22Rv1 (cell line): ENCODE measurements around the gene BRAF.
"Not testable (repeated sequence)": the region's sequence is repeated elsewhere in the genome, so short reads cannot be mapped to it uniquely, and the experiment has no call there.

Experiments
- ZFX ChIP-seq: fragments of 450-650 bp; IDR thresholded peaks from 2 replicates; pipeline ENCODE4 v1.6.1; 2017; ENCODE audit warnings: antibody characterized with exemption, borderline replicate concordance
- TF ChIP-seq, protein P1 (sequence below): fragments of 450-650 bp; IDR thresholded peaks from 2 replicates; pipeline ENCODE4 v1.5.1; 2017; ENCODE audit warnings: mild to moderate bottlenecking

DNA sequence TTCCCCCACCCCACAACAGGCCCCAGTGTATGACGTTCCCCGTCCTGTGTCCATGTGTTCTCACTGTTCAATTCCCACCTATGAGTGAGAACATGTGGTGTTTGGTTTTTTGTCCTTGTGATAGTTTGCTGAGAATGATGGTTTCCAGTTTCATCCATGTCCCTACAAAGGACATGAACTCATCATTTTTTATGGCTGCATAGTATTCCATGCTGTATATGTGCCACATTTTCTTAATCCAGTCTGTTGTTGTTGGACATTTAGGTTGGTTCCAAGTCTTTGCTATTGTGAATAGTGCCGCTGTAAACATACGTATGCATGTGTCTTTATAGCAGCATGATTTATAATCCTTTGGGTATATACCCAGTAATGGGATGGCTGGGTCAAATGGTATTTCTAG is 216.0 kb downstream of the BRAF start:
- TF ChIP-seq, protein P1, sequence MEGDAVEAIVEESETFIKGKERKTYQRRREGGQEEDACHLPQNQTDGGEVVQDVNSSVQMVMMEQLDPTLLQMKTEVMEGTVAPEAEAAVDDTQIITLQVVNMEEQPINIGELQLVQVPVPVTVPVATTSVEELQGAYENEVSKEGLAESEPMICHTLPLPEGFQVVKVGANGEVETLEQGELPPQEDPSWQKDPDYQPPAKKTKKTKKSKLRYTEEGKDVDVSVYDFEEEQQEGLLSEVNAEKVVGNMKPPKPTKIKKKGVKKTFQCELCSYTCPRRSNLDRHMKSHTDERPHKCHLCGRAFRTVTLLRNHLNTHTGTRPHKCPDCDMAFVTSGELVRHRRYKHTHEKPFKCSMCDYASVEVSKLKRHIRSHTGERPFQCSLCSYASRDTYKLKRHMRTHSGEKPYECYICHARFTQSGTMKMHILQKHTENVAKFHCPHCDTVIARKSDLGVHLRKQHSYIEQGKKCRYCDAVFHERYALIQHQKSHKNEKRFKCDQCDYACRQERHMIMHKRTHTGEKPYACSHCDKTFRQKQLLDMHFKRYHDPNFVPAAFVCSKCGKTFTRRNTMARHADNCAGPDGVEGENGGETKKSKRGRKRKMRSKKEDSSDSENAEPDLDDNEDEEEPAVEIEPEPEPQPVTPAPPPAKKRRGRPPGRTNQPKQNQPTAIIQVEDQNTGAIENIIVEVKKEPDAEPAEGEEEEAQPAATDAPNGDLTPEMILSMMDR = not testable (repeated sequence)
- TF ChIP-seq ZFX = not testable (repeated sequence)
